ENCODE data around the gene RAB5B. TPM values are rescaled to one million over a fixed set of nuclear protein-coding genes. Genes with fewer than 3 reads are reported as not detected.

RAB5B gene
- total RNA-seq, 1 experiment from 2014 or later, result 44.5 TPM

DNA sequence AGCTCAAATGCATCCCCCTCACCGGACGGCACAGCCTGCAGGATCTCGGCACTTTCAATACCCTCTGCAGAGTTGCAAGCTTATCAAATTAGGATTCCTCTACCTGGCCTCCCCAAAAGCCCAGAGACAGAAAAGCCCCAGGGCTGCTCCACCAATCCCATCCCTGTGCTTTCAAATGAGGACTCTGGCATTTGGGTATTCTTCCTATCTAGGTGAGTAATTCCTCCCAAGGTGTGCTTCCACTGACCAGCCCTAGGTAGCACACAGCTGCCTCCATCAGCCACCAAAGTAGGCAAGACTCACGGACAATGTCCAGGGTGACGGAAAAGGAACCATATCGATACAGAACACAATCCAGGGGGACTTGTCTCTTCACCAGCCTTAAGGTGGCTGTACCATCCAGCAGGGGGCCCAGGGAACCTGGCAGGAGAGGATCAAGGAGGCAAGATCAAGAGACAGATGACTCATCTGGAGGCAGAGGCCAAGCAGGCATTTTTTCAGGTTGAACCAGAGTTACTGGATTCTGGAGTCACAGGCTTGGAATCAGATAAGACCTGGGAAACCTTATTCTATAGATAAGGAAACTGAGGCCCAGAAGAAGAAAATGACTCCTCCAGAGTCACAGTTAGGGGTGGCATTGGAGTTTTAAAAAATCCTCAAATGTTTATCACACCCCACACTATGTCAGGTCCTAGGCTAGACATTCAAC lies 17.9 kb upstream of the RAB5B start (continued):
- no peak for TF ChIP-seq EGR1 (IDR thresholded peaks at IDR 0.05; ENCODE audit: low read depth)
- TF ChIP-seq, protein P1, sequence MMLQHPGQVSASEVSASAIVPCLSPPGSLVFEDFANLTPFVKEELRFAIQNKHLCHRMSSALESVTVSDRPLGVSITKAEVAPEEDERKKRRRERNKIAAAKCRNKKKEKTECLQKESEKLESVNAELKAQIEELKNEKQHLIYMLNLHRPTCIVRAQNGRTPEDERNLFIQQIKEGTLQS (IDR thresholded peaks at IDR 0.05), result no peak
- peak; percentile 95 for TF ChIP-seq JUND (IDR thresholded peaks at IDR 0.05)
- TF ChIP-seq FOSL1 (IDR thresholded peaks at IDR 0.05; ENCODE audit: low read depth), result peak; percentile 94
- no peak for TF ChIP-seq CEBPB (IDR thresholded peaks at IDR 0.05; ENCODE audit: low read depth)

DNA sequence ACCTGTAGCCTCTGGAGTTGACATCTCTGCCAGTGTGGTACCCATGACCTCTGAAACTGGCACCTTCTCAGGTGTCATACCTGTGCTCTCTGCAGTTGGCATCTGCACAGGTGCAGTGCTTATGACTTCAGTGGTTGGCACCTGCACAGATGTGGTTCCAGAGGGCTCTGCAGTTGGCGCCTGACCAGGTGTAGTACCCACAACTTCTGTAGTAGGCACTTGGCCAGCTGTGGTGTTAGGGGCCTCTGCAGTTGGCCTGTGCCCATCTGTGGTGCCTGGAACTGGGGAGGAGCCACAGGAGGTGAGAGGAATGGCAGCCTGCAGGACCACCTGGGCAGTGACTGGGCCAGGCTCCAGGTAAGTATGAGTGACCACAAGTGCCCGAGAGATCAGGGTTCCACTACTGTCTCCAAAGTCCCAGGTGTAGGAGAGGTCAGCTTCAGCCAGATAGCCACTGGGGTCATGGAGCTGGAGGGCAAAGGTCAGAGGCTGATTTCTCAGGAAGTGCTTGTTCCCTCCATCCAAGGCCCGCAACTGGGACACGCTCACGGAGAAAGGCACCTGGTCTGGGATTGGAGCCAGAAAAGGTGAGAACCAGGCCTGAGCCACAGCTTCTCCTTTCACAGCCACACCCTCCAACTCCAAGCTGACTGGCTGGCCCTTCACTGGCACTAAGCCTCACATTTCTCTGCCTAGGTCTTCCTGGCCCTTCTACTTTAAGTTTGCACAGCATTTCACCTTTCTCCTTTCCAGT lies 16.6 kb upstream of the RAB5B start:
- POLR2A ChIA-PET, result interaction anchor here (1.9 kb wide), 1 partner anchor 17 kb away, joined by 6 read pairs; the partner anchor contains the start of gene RAB5B
- 0 out of 4 replicates have a peak, but pooled peaks cover 2 to 3% of the 10 kb centered on the region in 2 experiments for H3K36me3 ChIP-seq (ENCODE audit: control insufficient read depth in 1 of 2, insufficient read depth in 2 of 2, low read length in 2 of 2)
- H3K9me2 ChIP-seq (ENCODE audit: insufficient read depth), result no peaks in the 10 kb centered on the region
- H4K20me1 ChIP-seq (ENCODE audit: insufficient read depth), result no peaks in the 10 kb centered on the region
- DNase-seq (ENCODE audit: low read depth, low spot score), result no peak
- TF ChIP-seq EGR1 (IDR thresholded peaks at IDR 0.05; ENCODE audit: low read depth) (no peak), EZH2phosphoT487 (IDR thresholded peaks at IDR 0.05; ENCODE audit: borderline replicate concordance) (no peak), MAX (IDR thresholded peaks at IDR 0.05) (peak; percentile 49; the same call in 1 of the 2 replicates), CBX3 (IDR thresholded peaks at IDR 0.05; ENCODE audit: low read depth) (no peak)
- H3K4me1 ChIP-seq (ENCODE audit: control insufficient read depth in 1 of 2, insufficient read depth in 2 of 2, low read length in 2 of 2), result peaks cover 30 to 36% of the 10 kb centered on the region in 2 experiments
- CTCF ChIA-PET, result interaction anchor here (1.1 kb wide), 1 partner anchor 17 kb away, joined by 4 read pairs; no protein-coding TSS in a partner anchor
- H3K4me2 ChIP-seq (ENCODE audit: low read length), result peak overlapping the region; percentile 74
- no peak overlapping the region for H3K4me3 ChIP-seq (replicated peaks in 1 of 2; ENCODE audit: low read depth in 1 of 2, low read length in 2 of 2)
- H3K79me2 ChIP-seq (ENCODE audit: insufficient read depth, low read length), result no peaks in the 10 kb centered on the region
- RAD21 ChIA-PET (ENCODE audit: low non-redundant PET in 1 of 2, low total read pairs in 2 of 2, uncharacterized antibody in 2 of 2, unreplicated experiment in 2 of 2), result no interaction called here
- H3K27ac ChIP-seq (ENCODE audit: low read depth, low read length), result peak overlapping the region; percentile 16; the same call in 1 of the 2 replicates
- ATAC-seq, result no peak
- H3K27me3 ChIP-seq (ENCODE audit: insufficient read depth, low read length), result no peaks in the 10 kb centered on the region
- no peaks in the 10 kb centered on the region for H3K9me3 ChIP-seq (ENCODE audit: control insufficient read depth in 1 of 2, insufficient read depth in 1 of 2, low read depth in 1 of 2, low read length in 2 of 2)
- H3K9ac ChIP-seq (ENCODE audit: low read length), result no peak overlapping the region
- H2AFZ ChIP-seq (ENCODE audit: low read depth, low read length, poor library complexity, severe bottlenecking), result no peak overlapping the region
- no TSS peak for BruUV-seq (replicated peaks)
- intact Hi-C loops (cut with micrococcal nuclease), result no loop called here
